GM21717 (cell line): Measurements from ENCODE around the gene ADRA2C.

Experiments used
- ATAC-seq: cut with Tn5 transposase; IDR thresholded peaks from one replicate; pipeline ENCODE4 v1.9.1; 2021; ENCODE audit warnings: mild to moderate bottlenecking, moderate library complexity; ENCODE audit not compliant: unreplicated experiment

The ADRA2C gene

GRCh38 chr4:3732076-3733028 lies 33.8 kb upstream of the ADRA2C start:
- no peak for ATAC-seq

GRCh38 chr4:3733195-3733594 lies 33.0 kb upstream of the ADRA2C start:
- ATAC-seq = no peak

GRCh38 chr4:3735196-3735595 lies 31.0 kb upstream of the ADRA2C start:
- no peak for ATAC-seq

- no peak for ATAC-seq
These were observed 29.9 kb upstream of the ADRA2C start for GRCh38 chr4:3736290-3736689.

- no peak for ATAC-seq
These were observed 29.4 kb upstream of the ADRA2C start for GRCh38 chr4:3736806-3737205.

GRCh38 chr4:3739577-3739976 lies 26.6 kb upstream of the ADRA2C start:
- no peak for ATAC-seq

GRCh38 chr4:3740256-3740655 lies 25.9 kb upstream of the ADRA2C start:
- no peak for ATAC-seq

GRCh38 chr4:3741217-3742011 lies 24.8 kb upstream of the ADRA2C start:
- ATAC-seq = no peak

GRCh38 chr4:3742610-3743009 lies 23.6 kb upstream of the ADRA2C start:
- ATAC-seq = no peak

- no peak for ATAC-seq
These were observed 22.0 kb upstream of the ADRA2C start for GRCh38 chr4:3744232-3744631.

GRCh38 chr4:3744901-3745300 lies 21.3 kb upstream of the ADRA2C start:
- ATAC-seq = no peak

GRCh38 chr4:3745886-3746656 lies 20.1 kb upstream of the ADRA2C start:
- no peak for ATAC-seq

GRCh38 chr4:3746701-3747580 lies 19.2 kb upstream of the ADRA2C start:
- no peak for ATAC-seq

GRCh38 chr4:3747581-3747904 lies 18.6 kb upstream of the ADRA2C start:
- ATAC-seq = no peak

- no peak for ATAC-seq
These were observed 17.9 kb upstream of the ADRA2C start for GRCh38 chr4:3748136-3748898.

- ATAC-seq = no peak
These were observed 17.1 kb upstream of the ADRA2C start for GRCh38 chr4:3749081-3749480.

GRCh38 chr4:3750334-3750733 lies 15.9 kb upstream of the ADRA2C start:
- no peak for ATAC-seq

GRCh38 chr4:3752022-3752421 lies 14.2 kb upstream of the ADRA2C start:
- ATAC-seq = no peak

- no peak for ATAC-seq
These were observed 12.3 kb upstream of the ADRA2C start for GRCh38 chr4:3753726-3754412.
